GM12864 (cell line): Measurements from ENCODE around the gene IER2.
A peak's percentile ranks its signal among the peaks of the same experiment; 100 is the strongest.
"Not testable (repeated sequence)": the region's sequence is repeated elsewhere in the genome, so short reads cannot be mapped to it uniquely, and the experiment has no call there.

Experiments
- DNase-seq: peaks from one replicate; pipeline ENCODE4 v3.0.0-alpha.2; 2011; ENCODE audit warnings: low read depth
- H3K4me3 ChIP-seq: 2 replicates; pipeline ENCODE4 v1.5.1; 2011; ENCODE audit warnings: mild to moderate bottlenecking, low read depth, low read length, control low read depth
- TF ChIP-seq, protein P1 (sequence below): IDR thresholded peaks from 2 replicates; pipeline ENCODE4 v1.5.1; 2011; ENCODE audit warnings: low read depth, mild to moderate bottlenecking, moderate library complexity, low read length, control low read depth, inconsistent platforms; ENCODE audit errors: missing control alignments

Gene IER2

DNA sequence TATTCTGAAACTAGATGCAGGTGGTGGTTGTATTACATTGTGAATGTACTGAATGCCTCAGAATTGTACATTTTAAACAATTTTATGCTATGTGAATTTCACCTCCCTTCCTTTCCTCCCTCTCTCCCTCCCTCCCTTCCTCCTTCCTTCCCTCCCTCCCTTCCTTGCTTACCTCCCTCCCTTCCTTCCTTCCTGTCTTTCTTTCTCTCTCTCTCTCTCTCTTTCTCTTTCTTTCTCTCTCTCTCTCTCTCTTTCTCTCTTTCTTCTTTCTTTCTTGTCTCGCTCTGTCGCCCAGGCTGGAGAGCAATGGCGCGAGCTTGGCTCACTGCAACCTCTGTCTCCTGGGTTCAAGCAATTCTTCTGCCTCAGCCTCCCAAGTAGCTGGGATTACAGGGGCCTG, 37.2 kb downstream of the IER2 start:
- H3K4me3 ChIP-seq: no peak overlapping the region
- DNase-seq: no peak
- TF ChIP-seq, protein P1, sequence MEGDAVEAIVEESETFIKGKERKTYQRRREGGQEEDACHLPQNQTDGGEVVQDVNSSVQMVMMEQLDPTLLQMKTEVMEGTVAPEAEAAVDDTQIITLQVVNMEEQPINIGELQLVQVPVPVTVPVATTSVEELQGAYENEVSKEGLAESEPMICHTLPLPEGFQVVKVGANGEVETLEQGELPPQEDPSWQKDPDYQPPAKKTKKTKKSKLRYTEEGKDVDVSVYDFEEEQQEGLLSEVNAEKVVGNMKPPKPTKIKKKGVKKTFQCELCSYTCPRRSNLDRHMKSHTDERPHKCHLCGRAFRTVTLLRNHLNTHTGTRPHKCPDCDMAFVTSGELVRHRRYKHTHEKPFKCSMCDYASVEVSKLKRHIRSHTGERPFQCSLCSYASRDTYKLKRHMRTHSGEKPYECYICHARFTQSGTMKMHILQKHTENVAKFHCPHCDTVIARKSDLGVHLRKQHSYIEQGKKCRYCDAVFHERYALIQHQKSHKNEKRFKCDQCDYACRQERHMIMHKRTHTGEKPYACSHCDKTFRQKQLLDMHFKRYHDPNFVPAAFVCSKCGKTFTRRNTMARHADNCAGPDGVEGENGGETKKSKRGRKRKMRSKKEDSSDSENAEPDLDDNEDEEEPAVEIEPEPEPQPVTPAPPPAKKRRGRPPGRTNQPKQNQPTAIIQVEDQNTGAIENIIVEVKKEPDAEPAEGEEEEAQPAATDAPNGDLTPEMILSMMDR: no peak

DNA sequence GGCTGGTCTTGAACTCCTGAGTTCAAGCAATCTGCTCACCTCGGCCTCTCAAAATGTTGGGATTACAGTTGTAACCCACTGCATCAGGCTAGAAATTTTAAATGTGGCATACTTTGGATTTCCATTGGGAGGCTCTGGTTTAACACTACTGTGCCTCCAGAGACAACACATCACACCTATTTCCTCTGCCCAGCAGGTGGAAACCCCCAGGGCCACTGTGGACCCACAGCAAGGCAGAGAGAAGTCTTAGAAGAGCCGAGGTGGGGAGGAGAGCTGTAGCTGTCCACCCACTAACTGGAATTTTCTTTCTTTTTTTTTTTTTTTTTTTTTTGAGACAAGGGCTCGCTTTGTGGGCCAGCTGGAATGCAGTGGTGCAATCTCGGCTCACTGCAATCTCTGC, 39.4 kb downstream of the IER2 start:
- TF ChIP-seq, protein P1: no peak
- H3K4me3 ChIP-seq: no peak overlapping the region
- no peak for DNase-seq

DNA sequence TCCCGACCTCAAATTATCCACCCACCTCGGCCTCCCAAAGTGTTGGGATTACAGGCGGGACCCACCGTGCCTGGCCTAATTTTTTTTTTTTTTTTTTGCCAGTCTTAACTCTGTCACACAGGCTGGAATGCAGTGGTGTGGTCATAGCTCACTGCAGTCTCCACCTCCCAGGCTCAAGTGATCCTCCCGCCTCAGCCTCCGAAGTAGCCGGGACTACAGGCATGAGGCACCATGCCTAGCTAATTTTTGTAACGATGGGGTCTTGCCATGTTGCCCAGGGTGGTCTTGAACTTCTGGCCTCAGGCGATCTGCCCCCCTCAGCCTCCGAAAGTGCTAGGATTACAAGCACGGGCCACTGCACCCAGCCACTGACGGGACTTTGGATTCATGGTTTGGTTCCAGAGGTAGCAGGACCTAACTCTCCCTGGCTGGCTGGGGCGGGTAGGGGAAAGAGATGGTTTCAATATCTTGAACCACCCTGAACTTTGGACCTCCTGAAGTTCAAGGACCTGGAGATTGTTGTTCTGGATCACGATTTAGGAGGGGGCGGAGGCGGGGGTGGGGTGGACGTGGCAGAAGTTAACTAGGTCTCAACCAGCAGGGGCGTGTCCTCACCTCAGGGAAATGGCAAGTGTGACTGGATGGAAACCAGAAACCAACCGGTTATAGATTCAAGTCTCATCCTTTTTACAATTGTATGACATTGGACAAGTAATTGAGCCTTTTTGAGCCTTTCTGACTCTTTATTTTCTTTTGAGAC, 40.8 kb downstream of the IER2 start:
- TF ChIP-seq, protein P1: no peak
- H3K4me3 ChIP-seq: no peak overlapping the region
- no peak for DNase-seq

DNA sequence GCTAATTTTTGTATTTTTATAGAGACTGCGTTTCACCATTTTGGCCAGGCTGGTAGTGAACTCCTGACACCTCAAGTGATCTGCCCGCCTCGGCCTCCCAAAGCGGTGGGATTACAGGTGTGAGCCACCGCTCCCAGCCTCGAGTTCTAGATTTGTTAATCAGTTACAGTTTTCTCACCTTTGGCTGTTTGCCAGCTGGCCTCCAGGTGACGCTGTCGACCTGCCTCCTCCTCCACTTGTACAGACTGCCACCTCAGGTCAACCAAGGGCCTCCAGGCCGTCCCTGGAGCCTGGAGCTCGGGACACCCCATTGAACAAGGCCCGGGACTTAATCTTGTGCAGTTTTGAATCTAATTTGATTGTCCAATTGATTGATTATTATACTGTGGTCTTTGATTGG, 45.5 kb downstream of the IER2 start:
- DNase-seq: peak; percentile 61

DNA sequence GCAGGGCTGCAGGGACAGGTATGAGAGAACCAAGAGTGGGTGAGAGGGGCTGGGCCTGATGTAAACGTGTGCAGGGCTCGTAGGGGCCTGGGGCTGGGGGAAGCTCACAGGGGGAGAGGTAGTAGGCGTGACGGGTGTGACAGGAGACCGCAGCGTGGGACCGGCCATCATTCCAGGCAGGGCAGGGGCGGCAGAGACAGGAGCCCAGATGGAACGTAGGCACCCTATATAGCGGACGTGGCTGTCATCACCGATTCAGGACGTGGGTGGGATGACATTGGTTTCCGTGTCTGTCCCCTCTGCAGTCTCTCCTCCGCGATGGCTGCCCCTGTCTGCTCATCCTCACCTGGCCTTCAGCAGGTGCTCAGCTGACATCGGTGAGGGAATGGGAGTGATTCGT, 48.4 kb downstream of the IER2 start:
- H3K4me3 ChIP-seq: no peak overlapping the region
- TF ChIP-seq, protein P1: no peak
- no peak for DNase-seq

More for the DNA sequence above, 45.5 kb downstream of the IER2 start:
- TF ChIP-seq, protein P1: peak; percentile 83
- H3K4me3 ChIP-seq: no peak overlapping the region

DNA sequence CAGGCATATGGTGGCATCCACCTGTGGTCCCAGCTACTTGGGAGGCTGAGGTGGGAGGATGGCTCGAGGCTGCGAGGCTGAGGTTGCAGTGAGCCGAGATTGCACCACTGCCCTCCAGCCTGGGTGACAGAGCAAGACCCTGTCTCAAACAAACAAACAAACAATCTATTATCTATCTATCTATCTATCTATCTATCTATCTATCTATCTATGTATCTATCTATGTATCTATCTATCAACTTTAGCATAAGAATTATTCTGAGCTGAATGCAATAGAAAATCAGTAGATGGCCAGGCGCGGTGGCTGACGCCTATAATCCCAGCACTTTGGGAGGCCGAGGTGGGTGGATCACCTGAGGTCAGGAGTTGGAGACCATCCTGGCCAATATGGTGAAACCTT, 51.9 kb downstream of the IER2 start:
- not testable (repeated sequence) for H3K4me3 ChIP-seq, DNase-seq
